ENCODE measurements around the gene VSNL1.

VSNL1 gene

GRCh38 chr2:17583646-17584045 is 43.1 kb downstream of the VSNL1 start:
- no peak for DNase-seq

GRCh38 chr2:17584689-17585088 is 44.2 kb downstream of the VSNL1 start:
- DNase-seq, result no peak

- no peak for DNase-seq
Measured at GRCh38 chr2:17587469-17587868, 47.0 kb downstream of the VSNL1 start.

- DNase-seq, result no peak
Measured at GRCh38 chr2:17588031-17588430, 47.5 kb downstream of the VSNL1 start.

- DNase-seq, result no peak
Measured at GRCh38 chr2:17589406-17590035, 49.0 kb downstream of the VSNL1 start.

GRCh38 chr2:17590342-17590911 is 49.9 kb downstream of the VSNL1 start:
- DNase-seq, result no peak

GRCh38 chr2:17591846-17592245 is 51.4 kb downstream of the VSNL1 start:
- no peak for DNase-seq

GRCh38 chr2:17592731-17593409 is 52.4 kb downstream of the VSNL1 start:
- DNase-seq, result no peak

- no peak for DNase-seq
Measured at GRCh38 chr2:17593445-17593840, 52.9 kb downstream of the VSNL1 start.

- no peak for DNase-seq
Measured at GRCh38 chr2:17593841-17594491, 53.5 kb downstream of the VSNL1 start.

GRCh38 chr2:17594533-17595401 is 54.3 kb downstream of the VSNL1 start:
- peak; percentile 26 for DNase-seq

GRCh38 chr2:17599617-17600016 is 59.1 kb downstream of the VSNL1 start:
- DNase-seq, result no peak

- no peak for DNase-seq
Measured at GRCh38 chr2:17600556-17601204, 60.2 kb downstream of the VSNL1 start.

- no peak for DNase-seq
Measured at GRCh38 chr2:17604050-17604449, 63.6 kb downstream of the VSNL1 start.

GRCh38 chr2:17605696-17606095 is 65.2 kb downstream of the VSNL1 start:
- DNase-seq, result no peak

GRCh38 chr2:17606851-17607250 is 66.4 kb downstream of the VSNL1 start:
- DNase-seq, result no peak

GRCh38 chr2:17607379-17607778 is 66.9 kb downstream of the VSNL1 start:
- no peak for DNase-seq

GRCh38 chr2:17608251-17608650 is 67.8 kb downstream of the VSNL1 start:
- DNase-seq, result no peak

GRCh38 chr2:17610521-17610920 is 70.0 kb downstream of the VSNL1 start:
- no peak for DNase-seq

- no peak for DNase-seq
Measured at GRCh38 chr2:17611036-17611435, 70.5 kb downstream of the VSNL1 start.

- DNase-seq, result no peak
Measured at GRCh38 chr2:17614174-17614930, 73.9 kb downstream of the VSNL1 start.

GRCh38 chr2:17615147-17615546 is 74.7 kb downstream of the VSNL1 start:
- no peak for DNase-seq

Data from NCI-H226 (cell line).